WTC11 (cell line): Measurements from ENCODE around the gene SHKBP1. TPM values are rescaled to one million over a fixed set of nuclear protein-coding genes. Genes with fewer than 3 reads are reported as not detected.

ENCODE experiments used
- ATAC-seq: fragments of 200-7000 bp; cut with Tn5 transposase; 2 replicates; pipeline ENCODE4 v1.10.0; 2021; ENCODE audit warnings: mild to moderate bottlenecking, moderate library complexity
- CTCF ChIA-PET: fragments of 300-600 bp; sonication (Branson Sonifier 250); formaldehyde crosslinking; loops from one replicate; lab custom pipeline; 2021; ENCODE audit warnings: antibody characterized with exemption; lab: Charles Lee
- POLR2A ChIA-PET: fragments of 350-600 bp; sonication (Branson Sonifier 250); formaldehyde crosslinking; loops from one replicate; lab custom pipeline; 2021; ENCODE audit warnings: antibody characterized with exemption; lab: Charles Lee
- DNase-seq: peaks from one replicate; pipeline ENCODE4 v3.0.0; 2021; ENCODE audit warnings: low spot score
- H3K27ac Mint-ChIP-seq: 2 replicates; pipeline ENCODE4 v1.8.0; 2021; ENCODE audit warnings: mixed read lengths
- H3K27me3 Mint-ChIP-seq: 2 replicates; pipeline ENCODE4 v1.8.0; 2021; ENCODE audit warnings: low read depth, mild to moderate bottlenecking, moderate library complexity, mixed read lengths
- H3K36me3 Mint-ChIP-seq: 2 replicates; pipeline ENCODE4 v1.8.0; 2021; ENCODE audit warnings: mixed read lengths
- H3K4me1 Mint-ChIP-seq: 2 replicates; pipeline ENCODE4 v1.8.0; 2022; ENCODE audit warnings: mixed read lengths
- H3K4me3 Mint-ChIP-seq: 2 replicates; pipeline ENCODE4 v1.8.0; 2021; ENCODE audit warnings: mild to moderate bottlenecking, moderate library complexity, mixed read lengths
- H3K9me3 Mint-ChIP-seq: 2 replicates; pipeline ENCODE4 v1.8.0; 2021; ENCODE audit warnings: mixed read lengths
- ATF1 ChIP-seq: sonication (generic); formaldehyde crosslinking; IDR thresholded peaks from 2 replicates; pipeline ENCODE4 v1.8.1; 2023; ENCODE audit warnings: mild to moderate bottlenecking, moderate library complexity, missing genetic modification reagents
- CBFB ChIP-seq: sonication (generic); formaldehyde crosslinking; IDR thresholded peaks from 2 replicates; pipeline ENCODE4 v1.8.1; 2022; ENCODE audit warnings: mild to moderate bottlenecking, low read depth, missing genetic modification reagents
- ESRRA ChIP-seq: sonication (generic); formaldehyde crosslinking; IDR thresholded peaks from 2 replicates; pipeline ENCODE4 v1.8.1; 2022; ENCODE audit warnings: mild to moderate bottlenecking, missing genetic modification reagents, borderline replicate concordance
- FOXJ3 ChIP-seq: sonication (generic); formaldehyde crosslinking; IDR thresholded peaks from 2 replicates; pipeline ENCODE4 v1.9.0; 2021; ENCODE audit warnings: missing genetic modification reagents, mild to moderate bottlenecking, borderline replicate concordance
- FOXK1 ChIP-seq: sonication (generic); formaldehyde crosslinking; IDR thresholded peaks from 2 replicates; pipeline ENCODE4 v1.8.0; 2022; ENCODE audit warnings: mild to moderate bottlenecking, moderate library complexity, missing genetic modification reagents
- FOXP1 ChIP-seq: sonication (generic); formaldehyde crosslinking; IDR thresholded peaks from 2 replicates; pipeline ENCODE4 v1.8.0; 2022; ENCODE audit warnings: missing genetic modification reagents, mild to moderate bottlenecking, moderate library complexity, borderline replicate concordance
- GABPB1 ChIP-seq: sonication (generic); formaldehyde crosslinking; IDR thresholded peaks from 2 replicates; pipeline ENCODE4 v1.8.1; 2023; ENCODE audit warnings: mild to moderate bottlenecking, missing genetic modification reagents
- GRHL2 ChIP-seq: fragments of 250-450 bp; sonication (Bioruptor Pico); IDR thresholded peaks from 2 replicates; pipeline ENCODE4 v1.8.0; 2022; ENCODE audit warnings: mild to moderate bottlenecking, moderate library complexity; ENCODE audit not compliant: insufficient replicate concordance, severe bottlenecking
- GTF2I ChIP-seq: fragments of 250-450 bp; sonication (Bioruptor Pico); conservative IDR thresholded peaks from 2 replicates; pipeline ENCODE4 v1.4.0; 2021; ENCODE audit warnings: mild to moderate bottlenecking
- HMGA2 ChIP-seq: fragments of 250-450 bp; sonication (Bioruptor Pico); IDR thresholded peaks from 2 replicates; pipeline ENCODE4 v1.4.0; 2021; ENCODE audit warnings: mild to moderate bottlenecking, moderate library complexity
- MXD4 ChIP-seq: fragments of 250-450 bp; sonication (Bioruptor Pico); IDR thresholded peaks from 2 replicates; pipeline ENCODE4 v1.8.0; 2021; ENCODE audit warnings: mild to moderate bottlenecking, moderate library complexity, borderline replicate concordance
- NFYB ChIP-seq: sonication (generic); formaldehyde crosslinking; conservative IDR thresholded peaks from 2 replicates; pipeline ENCODE4 v1.8.0; 2022; ENCODE audit warnings: low read depth, missing genetic modification reagents
- NR1H2 ChIP-seq: sonication (generic); formaldehyde crosslinking; IDR thresholded peaks from 2 replicates; pipeline ENCODE4 v1.9.0; 2021; ENCODE audit warnings: mild to moderate bottlenecking, moderate library complexity, missing genetic modification reagents
- NR2C2 ChIP-seq: sonication (generic); formaldehyde crosslinking; IDR thresholded peaks from 2 replicates; pipeline ENCODE4 v1.8.0; 2022; ENCODE audit warnings: mild to moderate bottlenecking, missing genetic modification reagents
- NR3C1 ChIP-seq: sonication (generic); formaldehyde crosslinking; conservative IDR thresholded peaks from 2 replicates; pipeline ENCODE4 v1.8.1; 2023; ENCODE audit warnings: low read depth, mild to moderate bottlenecking, missing genetic modification reagents
- PRRX2 ChIP-seq: fragments of 250-450 bp; sonication (Bioruptor Pico); IDR thresholded peaks from 2 replicates; pipeline ENCODE4 v1.8.0; 2021; ENCODE audit warnings: mild to moderate bottlenecking
- RORB ChIP-seq: fragments of 250-450 bp; sonication (Bioruptor Pico); IDR thresholded peaks from 2 replicates; pipeline ENCODE4 v1.9.0; 2021; ENCODE audit warnings: mild to moderate bottlenecking
- SMAD4 ChIP-seq: sonication (generic); formaldehyde crosslinking; IDR thresholded peaks from 2 replicates; pipeline ENCODE4 v1.8.0; 2022; ENCODE audit warnings: mild to moderate bottlenecking, missing genetic modification reagents
- SOX15 ChIP-seq: fragments of 250-450 bp; sonication (Bioruptor Pico); IDR thresholded peaks from 2 replicates; pipeline ENCODE4 v1.9.0; 2021; ENCODE audit warnings: mild to moderate bottlenecking
- SP1 ChIP-seq: sonication (generic); formaldehyde crosslinking; conservative IDR thresholded peaks from 2 replicates; pipeline ENCODE4 v1.8.1; 2022; ENCODE audit warnings: missing genetic modification reagents
- ZNF317 ChIP-seq: sonication (generic); formaldehyde crosslinking; IDR thresholded peaks from 2 replicates; pipeline ENCODE4 v1.8.1; 2023; ENCODE audit warnings: low read depth, mild to moderate bottlenecking, moderate library complexity, missing genetic modification reagents, borderline replicate concordance
- total RNA-seq: library from RNA; stranded (reverse); gene quantifications from 3 replicates; pipeline ENCODE4 v1.2.3, GENCODE V29; 2021
- TF ChIP-seq, protein P1 (sequence below): sonication (generic); formaldehyde crosslinking; conservative IDR thresholded peaks from 2 replicates; pipeline ENCODE4 v1.8.1; 2023; ENCODE audit warnings: mild to moderate bottlenecking, low read depth, missing genetic modification reagents, moderate library complexity
- TF ChIP-seq, protein P2 (sequence below): fragments of 200-600 bp; IDR thresholded peaks from 2 replicates; pipeline ENCODE4 v1.8.0; 2022; ENCODE audit warnings: antibody characterized with exemption
- TF ChIP-seq, protein P3 (sequence below): sonication (generic); formaldehyde crosslinking; IDR thresholded peaks from 2 replicates; pipeline ENCODE4 v1.8.1; 2023; ENCODE audit warnings: mild to moderate bottlenecking, moderate library complexity, missing genetic modification reagents
- TF ChIP-seq, protein P4 (sequence below): fragments of 250-450 bp; sonication (Bioruptor Pico); IDR thresholded peaks from 2 replicates; pipeline ENCODE4 v1.9.0; 2021; ENCODE audit warnings: mild to moderate bottlenecking
- TF ChIP-seq, protein P5 (sequence below): fragments of 250-450 bp; sonication (Bioruptor Pico); IDR thresholded peaks from 2 replicates; pipeline ENCODE4 v1.9.0; 2021; ENCODE audit warnings: mild to moderate bottlenecking
- TF ChIP-seq, protein P6 (sequence below): sonication (generic); formaldehyde crosslinking; IDR thresholded peaks from 2 replicates; pipeline ENCODE4 v1.8.1; 2023; ENCODE audit warnings: mild to moderate bottlenecking, missing genetic modification reagents

Gene SHKBP1
- total RNA-seq, 1 experiment from 2014 or later: 71.7 TPM

DNA sequence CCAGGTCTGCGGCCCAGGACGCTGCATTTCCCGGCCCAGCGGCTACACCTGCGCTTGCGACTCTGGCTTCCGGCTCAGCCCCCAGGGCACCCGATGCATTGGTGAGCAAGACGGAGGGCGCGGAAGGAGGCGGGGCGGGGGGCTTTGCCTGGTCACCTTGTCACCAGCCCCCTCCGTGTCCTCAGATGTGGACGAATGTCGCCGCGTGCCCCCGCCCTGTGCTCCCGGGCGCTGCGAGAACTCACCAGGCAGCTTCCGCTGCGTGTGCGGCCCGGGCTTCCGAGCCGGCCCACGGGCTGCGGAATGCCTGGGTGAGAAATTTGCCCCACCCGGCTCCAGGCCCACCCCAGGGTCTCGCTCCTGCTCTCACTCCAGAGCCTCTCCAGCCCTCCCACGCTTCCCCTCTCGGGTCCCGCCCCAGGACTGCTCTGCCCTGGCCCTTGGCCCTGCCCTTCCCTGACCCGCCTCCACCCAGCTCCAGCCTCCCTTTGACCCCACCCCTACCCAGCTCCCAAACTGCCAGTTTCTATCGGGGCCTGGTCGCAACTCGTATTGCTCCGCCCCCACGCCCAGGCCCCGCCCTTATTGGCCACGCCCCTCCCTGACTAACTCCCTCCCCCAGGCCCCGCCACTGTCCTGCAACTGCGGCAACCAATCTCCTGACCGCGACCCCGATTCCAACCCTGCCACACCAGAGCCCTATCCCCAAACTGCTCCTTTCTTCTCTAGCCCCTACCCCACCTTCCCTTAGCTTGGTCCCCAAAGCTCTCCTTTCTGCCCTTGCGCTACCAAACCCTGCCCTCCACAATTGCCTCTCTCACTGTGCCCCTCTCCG lies 33.1 kb downstream of the SHKBP1 start:
- H3K27ac Mint-ChIP-seq: no peak overlapping the region
- TF ChIP-seq, protein P1, sequence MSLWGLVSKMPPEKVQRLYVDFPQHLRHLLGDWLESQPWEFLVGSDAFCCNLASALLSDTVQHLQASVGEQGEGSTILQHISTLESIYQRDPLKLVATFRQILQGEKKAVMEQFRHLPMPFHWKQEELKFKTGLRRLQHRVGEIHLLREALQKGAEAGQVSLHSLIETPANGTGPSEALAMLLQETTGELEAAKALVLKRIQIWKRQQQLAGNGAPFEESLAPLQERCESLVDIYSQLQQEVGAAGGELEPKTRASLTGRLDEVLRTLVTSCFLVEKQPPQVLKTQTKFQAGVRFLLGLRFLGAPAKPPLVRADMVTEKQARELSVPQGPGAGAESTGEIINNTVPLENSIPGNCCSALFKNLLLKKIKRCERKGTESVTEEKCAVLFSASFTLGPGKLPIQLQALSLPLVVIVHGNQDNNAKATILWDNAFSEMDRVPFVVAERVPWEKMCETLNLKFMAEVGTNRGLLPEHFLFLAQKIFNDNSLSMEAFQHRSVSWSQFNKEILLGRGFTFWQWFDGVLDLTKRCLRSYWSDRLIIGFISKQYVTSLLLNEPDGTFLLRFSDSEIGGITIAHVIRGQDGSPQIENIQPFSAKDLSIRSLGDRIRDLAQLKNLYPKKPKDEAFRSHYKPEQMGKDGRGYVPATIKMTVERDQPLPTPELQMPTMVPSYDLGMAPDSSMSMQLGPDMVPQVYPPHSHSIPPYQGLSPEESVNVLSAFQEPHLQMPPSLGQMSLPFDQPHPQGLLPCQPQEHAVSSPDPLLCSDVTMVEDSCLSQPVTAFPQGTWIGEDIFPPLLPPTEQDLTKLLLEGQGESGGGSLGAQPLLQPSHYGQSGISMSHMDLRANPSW (CRISPR knock-in tag): no peak
- TF ChIP-seq, protein P2, sequence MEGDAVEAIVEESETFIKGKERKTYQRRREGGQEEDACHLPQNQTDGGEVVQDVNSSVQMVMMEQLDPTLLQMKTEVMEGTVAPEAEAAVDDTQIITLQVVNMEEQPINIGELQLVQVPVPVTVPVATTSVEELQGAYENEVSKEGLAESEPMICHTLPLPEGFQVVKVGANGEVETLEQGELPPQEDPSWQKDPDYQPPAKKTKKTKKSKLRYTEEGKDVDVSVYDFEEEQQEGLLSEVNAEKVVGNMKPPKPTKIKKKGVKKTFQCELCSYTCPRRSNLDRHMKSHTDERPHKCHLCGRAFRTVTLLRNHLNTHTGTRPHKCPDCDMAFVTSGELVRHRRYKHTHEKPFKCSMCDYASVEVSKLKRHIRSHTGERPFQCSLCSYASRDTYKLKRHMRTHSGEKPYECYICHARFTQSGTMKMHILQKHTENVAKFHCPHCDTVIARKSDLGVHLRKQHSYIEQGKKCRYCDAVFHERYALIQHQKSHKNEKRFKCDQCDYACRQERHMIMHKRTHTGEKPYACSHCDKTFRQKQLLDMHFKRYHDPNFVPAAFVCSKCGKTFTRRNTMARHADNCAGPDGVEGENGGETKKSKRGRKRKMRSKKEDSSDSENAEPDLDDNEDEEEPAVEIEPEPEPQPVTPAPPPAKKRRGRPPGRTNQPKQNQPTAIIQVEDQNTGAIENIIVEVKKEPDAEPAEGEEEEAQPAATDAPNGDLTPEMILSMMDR: no peak
- TF ChIP-seq MXD4 (CRISPR knock-in tag): no peak
- TF ChIP-seq SP1 (CRISPR knock-in tag): peak; percentile 48
- TF ChIP-seq, protein P3, sequence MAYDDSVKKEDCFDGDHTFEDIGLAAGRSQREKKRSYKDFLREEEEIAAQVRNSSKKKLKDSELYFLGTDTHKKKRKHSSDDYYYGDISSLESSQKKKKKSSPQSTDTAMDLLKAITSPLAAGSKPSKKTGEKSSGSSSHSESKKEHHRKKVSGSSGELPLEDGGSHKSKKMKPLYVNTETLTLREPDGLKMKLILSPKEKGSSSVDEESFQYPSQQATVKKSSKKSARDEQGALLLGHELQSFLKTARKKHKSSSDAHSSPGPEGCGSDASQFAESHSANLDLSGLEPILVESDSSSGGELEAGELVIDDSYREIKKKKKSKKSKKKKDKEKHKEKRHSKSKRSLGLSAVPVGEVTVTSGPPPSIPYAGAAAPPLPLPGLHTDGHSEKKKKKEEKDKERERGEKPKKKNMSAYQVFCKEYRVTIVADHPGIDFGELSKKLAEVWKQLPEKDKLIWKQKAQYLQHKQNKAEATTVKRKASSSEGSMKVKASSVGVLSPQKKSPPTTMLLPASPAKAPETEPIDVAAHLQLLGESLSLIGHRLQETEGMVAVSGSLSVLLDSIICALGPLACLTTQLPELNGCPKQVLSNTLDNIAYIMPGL (CRISPR knock-in tag): 0 out of 2 replicates have a peak, but pooled peaks have one; percentile 28
- TF ChIP-seq, protein P4, sequence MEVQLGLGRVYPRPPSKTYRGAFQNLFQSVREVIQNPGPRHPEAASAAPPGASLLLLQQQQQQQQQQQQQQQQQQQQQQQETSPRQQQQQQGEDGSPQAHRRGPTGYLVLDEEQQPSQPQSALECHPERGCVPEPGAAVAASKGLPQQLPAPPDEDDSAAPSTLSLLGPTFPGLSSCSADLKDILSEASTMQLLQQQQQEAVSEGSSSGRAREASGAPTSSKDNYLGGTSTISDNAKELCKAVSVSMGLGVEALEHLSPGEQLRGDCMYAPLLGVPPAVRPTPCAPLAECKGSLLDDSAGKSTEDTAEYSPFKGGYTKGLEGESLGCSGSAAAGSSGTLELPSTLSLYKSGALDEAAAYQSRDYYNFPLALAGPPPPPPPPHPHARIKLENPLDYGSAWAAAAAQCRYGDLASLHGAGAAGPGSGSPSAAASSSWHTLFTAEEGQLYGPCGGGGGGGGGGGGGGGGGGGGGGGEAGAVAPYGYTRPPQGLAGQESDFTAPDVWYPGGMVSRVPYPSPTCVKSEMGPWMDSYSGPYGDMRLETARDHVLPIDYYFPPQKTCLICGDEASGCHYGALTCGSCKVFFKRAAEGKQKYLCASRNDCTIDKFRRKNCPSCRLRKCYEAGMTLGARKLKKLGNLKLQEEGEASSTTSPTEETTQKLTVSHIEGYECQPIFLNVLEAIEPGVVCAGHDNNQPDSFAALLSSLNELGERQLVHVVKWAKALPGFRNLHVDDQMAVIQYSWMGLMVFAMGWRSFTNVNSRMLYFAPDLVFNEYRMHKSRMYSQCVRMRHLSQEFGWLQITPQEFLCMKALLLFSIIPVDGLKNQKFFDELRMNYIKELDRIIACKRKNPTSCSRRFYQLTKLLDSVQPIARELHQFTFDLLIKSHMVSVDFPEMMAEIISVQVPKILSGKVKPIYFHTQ (CRISPR knock-in tag): no peak
- no peak for TF ChIP-seq PRRX2 (CRISPR knock-in tag)
- no peak for TF ChIP-seq ESRRA
- TF ChIP-seq SOX15 (CRISPR knock-in tag): no peak
- no peak for TF ChIP-seq RORB (CRISPR knock-in tag)
- TF ChIP-seq, protein P5, sequence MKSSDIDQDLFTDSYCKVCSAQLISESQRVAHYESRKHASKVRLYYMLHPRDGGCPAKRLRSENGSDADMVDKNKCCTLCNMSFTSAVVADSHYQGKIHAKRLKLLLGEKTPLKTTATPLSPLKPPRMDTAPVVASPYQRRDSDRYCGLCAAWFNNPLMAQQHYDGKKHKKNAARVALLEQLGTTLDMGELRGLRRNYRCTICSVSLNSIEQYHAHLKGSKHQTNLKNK: no peak
- no peak for TF ChIP-seq GTF2I (CRISPR knock-in tag)
- TF ChIP-seq NR3C1 (CRISPR knock-in tag): no peak
- TF ChIP-seq, protein P6, sequence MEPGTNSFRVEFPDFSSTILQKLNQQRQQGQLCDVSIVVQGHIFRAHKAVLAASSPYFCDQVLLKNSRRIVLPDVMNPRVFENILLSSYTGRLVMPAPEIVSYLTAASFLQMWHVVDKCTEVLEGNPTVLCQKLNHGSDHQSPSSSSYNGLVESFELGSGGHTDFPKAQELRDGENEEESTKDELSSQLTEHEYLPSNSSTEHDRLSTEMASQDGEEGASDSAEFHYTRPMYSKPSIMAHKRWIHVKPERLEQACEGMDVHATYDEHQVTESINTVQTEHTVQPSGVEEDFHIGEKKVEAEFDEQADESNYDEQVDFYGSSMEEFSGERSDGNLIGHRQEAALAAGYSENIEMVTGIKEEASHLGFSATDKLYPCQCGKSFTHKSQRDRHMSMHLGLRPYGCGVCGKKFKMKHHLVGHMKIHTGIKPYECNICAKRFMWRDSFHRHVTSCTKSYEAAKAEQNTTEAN (CRISPR knock-in tag): peak; percentile 69; the same call in 1 of the 2 replicates
- TF ChIP-seq GRHL2 (CRISPR knock-in tag): no peak
- no peak for TF ChIP-seq ZNF317 (CRISPR knock-in tag)
- no peak for TF ChIP-seq FOXJ3
- no peak for TF ChIP-seq GABPB1
- TF ChIP-seq ATF1: no peak
- TF ChIP-seq NR1H2: no peak
- TF ChIP-seq CBFB (CRISPR knock-in tag): no peak
- no peak for TF ChIP-seq NFYB (CRISPR knock-in tag)
- no peak for TF ChIP-seq FOXP1 (CRISPR knock-in tag)
- TF ChIP-seq FOXK1 (CRISPR knock-in tag): peak; percentile 42; the same call in 1 of the 2 replicates
- TF ChIP-seq HMGA2 (CRISPR knock-in tag): no peak
- TF ChIP-seq SMAD4 (CRISPR knock-in tag): no peak
- no peak for TF ChIP-seq NR2C2 (CRISPR knock-in tag)

More for the DNA sequence above, 33.1 kb downstream of the SHKBP1 start:
- ChIA-PET CTCF (interaction anchor here (0.6 to 2.5 kb wide), 18 partner anchors 9 to 190 kb away, joined by 3 to 33 read pairs (median 3); partner anchors contain the start of gene LTBP4), POLR2A (interaction anchor here (1.0 to 1.3 kb wide), 2 partner anchors 25 to 35 kb away, joined by 3 to 5 read pairs; no protein-coding TSS in a partner anchor)
- H3K27me3 Mint-ChIP-seq: peaks cover 81% of the 10 kb centered on the region
- ATAC-seq: peak; percentile 59
- H3K9me3 Mint-ChIP-seq: no peaks in the 10 kb centered on the region
- H3K36me3 Mint-ChIP-seq: peaks cover 3% of the 10 kb centered on the region; the same call in 1 of the 2 replicates
- peak; percentile 96 for DNase-seq
- peaks cover 40% of the 10 kb centered on the region for H3K4me1 Mint-ChIP-seq
- peak overlapping the region; percentile 73 for H3K4me3 Mint-ChIP-seq
